Measurements from ENCODE around the gene GSPT1.
A peak's percentile ranks its signal among the peaks of the same experiment; 100 is the strongest.
"Not testable (repeated sequence)": the region's sequence is repeated elsewhere in the genome, so short reads cannot be mapped to it uniquely, and the experiment has no call there.

The GSPT1 gene

DNA sequence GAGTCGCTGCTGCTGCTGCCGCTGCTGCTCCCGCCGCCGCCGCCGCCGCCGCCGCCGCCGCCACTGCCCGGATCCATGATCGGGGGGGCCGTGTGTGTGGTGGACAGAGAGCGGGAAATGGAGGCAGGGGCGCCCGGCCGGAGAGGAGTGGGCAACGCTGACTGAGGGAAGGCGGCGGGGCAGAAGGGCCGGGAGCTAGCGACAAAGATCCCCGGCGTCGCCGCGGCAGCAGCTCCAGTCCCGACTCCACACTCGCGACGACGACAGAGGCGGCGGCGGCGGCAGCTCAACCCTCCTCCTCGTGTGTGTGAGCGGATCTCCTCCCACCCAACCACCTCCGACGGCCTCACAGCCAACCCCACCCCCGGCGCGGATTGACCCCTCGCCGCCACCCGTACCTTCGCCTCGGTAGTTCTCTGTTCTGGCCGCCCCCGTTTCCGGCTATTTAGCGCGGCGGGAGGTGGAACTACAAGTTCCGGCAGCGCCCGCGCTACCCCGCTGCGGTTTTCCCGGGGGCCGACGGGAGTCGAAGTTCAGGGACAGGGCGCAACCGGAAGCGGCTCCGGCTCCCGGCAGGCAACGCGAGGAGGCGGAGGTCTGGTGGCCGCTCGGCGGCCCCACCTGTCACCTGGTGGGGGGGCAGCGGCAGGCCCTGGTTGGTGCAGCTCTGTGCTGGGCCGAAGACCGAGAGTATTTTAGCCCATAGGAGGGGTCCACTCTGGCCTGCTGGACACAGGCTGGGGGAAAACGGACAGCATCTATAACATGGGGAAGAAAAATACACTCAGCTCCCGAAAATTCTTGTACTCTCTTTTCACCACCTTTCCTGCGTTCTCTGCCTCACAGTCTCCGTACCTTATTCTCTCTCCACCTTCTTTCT is at the start of gene GSPT1:
GSPT1 (minus strand) TSS at position 313 of the 880 bp plus-strand sequence; CDS start at position 77, 236 bp downstream.
- DNase-seq (ENCODE audit: low read depth) = peak; percentile 97

DNA sequence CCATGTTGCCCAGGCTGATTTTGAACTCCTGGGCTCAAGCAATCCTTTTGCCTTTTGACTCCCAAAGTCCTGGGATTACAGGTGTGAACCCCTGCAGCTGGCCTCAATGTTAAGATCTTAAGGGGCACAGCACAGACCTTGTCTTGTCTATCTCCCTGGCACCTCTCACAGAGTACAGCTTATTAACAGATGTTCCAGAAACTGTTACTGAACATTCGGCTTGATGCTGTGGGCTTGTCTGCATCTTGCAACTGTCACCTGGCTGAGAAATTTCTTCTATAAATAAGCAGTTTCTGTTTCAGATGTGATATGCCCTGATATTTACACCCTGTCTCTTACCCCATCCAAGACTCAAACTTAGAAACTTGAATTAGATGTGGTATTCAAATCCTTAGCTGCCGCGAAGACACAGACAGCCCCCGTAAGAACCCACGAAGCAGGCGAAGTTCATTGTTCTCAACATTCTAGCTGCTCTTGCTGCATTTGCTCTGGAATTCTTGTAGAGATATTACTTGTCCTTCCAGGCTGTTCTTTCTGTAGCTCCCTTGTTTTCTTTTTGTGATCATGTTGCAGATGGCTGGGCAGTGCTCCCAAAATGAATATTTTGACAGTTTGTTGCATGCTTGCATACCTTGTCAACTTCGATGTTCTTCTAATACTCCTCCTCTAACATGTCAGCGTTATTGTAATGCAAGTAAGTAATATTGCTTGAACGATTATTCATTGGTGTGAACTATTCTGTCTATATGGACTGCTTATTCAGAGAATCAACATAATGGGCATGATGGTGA is 49.2 kb upstream of the GSPT1 start, which contains the start of gene TNFRSF17:
TNFRSF17 (plus strand) TSS at position 450 of the 791 bp plus-strand sequence; CDS start at position 565, 115 bp downstream.
- DNase-seq (ENCODE audit: low read depth) = no peak

- no peak for DNase-seq (ENCODE audit: low read depth)
These were observed 48.0 kb upstream of the GSPT1 start for GRCh38 chr16:11963706-11964105.

DNA sequence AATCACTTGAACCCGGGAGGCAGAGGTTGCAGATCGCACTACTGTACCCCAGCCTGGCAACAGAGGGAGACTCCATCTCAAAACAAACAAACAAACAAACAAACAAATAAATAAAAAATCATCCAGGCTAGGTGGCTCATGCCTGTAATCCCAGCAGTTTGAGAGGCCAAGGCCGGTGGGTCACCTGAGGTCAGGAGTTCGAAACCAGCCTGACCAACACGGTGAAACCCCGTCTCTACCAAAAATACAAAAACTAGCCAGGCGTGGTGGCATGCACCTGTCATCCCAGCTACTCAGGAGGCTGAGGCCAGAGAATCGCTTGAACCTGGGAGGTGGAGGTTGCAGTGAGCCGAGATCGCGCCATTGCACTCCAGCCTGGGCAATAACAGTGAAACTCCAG is 47.2 kb upstream of the GSPT1 start:
- DNase-seq (ENCODE audit: low read depth) = not testable (repeated sequence)

- not testable (repeated sequence) for DNase-seq (ENCODE audit: low read depth)
These were observed 46.7 kb upstream of the GSPT1 start for GRCh38 chr16:11962457-11962856.

GRCh38 chr16:11957591-11958395 is 42.0 kb upstream of the GSPT1 start:
- DNase-seq (ENCODE audit: low read depth) = no peak

GRCh38 chr16:11956558-11956957 is 40.8 kb upstream of the GSPT1 start:
- DNase-seq (ENCODE audit: low read depth) = no peak

- no peak for DNase-seq (ENCODE audit: low read depth)
These were observed 40.0 kb upstream of the GSPT1 start for GRCh38 chr16:11955713-11956123.

GRCh38 chr16:11953576-11953975 is 37.8 kb upstream of the GSPT1 start:
- DNase-seq (ENCODE audit: low read depth) = not testable (repeated sequence)

GRCh38 chr16:11950388-11950787 is 34.6 kb upstream of the GSPT1 start:
- no peak for DNase-seq (ENCODE audit: low read depth)

DNA sequence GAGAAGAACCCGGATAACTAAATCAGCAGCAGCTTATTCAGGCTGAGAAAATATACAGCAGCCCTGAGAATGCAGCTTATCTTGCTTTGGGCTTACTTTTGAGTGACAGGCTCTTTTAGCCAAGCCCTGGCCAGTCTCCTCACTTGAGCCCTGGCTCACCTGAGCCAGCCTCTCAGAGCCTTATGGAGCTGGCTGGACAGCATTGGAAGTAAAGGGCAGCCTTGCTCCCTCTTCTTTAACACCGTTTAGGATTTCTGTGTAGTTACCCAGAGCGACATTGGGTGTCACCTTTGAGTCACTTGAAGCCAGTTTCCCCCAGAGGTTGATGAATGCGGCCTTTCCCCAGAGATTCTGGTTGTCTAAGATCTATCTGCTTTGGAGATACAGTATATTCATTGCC is 33.8 kb upstream of the GSPT1 start:
- DNase-seq (ENCODE audit: low read depth) = no peak

- DNase-seq (ENCODE audit: low read depth) = no peak
These were observed 33.1 kb upstream of the GSPT1 start for GRCh38 chr16:11948819-11949218.

DNA sequence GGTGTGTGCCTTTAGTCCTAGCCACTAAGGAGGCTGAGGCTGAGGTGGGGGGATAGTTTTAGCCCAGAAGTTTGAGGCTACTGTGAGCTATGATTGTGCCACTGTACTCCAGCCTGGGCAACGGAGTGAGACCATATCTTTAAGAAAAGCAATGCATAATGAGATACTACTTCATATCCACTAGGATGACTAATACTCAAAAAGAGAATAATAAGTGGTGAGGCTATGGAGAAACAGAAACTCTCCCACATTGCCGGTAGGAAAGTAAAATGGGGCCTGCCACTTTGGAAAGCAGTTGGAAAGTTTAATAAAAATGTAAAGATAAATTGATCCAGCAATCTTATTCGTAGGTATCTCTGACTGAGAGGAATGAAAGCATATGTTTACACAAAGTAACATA is 30.7 kb upstream of the GSPT1 start:
- no peak for DNase-seq (ENCODE audit: low read depth)

- DNase-seq (ENCODE audit: low read depth) = not testable (repeated sequence)
These were observed 26.2 kb upstream of the GSPT1 start, which contains the start of gene NPIPB2 for GRCh38 chr16:11941945-11942344. TSS of gene NPIPB2 (minus strand) at chr16:11942045. CDS start at chr16:11942045, 0 bp downstream.

- not testable (repeated sequence) for DNase-seq (ENCODE audit: low read depth)
These were observed 11.6 kb upstream of the GSPT1 start for GRCh38 chr16:11927350-11927749.

GRCh38 chr16:11924046-11924445 is 8.3 kb upstream of the GSPT1 start:
- not testable (repeated sequence) for DNase-seq (ENCODE audit: low read depth)

DNA sequence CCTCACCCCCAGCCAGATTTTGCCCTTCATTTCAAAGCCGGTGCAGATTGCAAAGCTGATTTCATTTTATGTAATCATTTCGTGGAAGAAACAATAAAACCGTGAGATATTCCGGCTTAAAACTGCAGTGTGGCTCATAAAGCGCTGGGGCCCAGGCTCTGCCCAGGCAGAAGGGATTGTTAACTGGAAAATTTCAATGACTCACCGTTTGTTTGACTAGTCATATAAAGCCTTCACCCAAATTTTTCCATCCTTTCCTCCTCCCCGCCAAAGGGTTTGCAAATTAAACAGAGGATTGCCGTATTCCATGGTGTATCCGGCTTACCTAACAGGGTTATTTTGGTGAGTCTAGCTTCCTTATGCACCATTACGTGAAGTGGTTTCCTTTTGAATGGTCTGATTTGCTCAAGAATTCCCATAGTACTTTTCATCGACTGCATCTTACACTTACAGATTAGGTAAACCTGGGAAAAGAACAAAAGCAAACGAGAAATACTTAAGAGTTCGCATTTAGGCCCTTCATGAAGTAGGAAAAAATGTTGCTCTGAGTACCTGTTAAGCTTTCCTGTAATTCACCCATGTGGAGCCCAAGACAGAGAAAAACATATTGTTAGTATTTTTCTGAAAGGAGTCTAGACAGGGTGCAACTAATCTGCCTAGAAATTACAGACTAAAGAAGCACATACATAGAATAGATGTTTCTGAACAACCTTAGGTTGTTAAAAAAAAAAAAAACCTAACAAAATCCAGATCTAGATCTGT is 949 bp upstream of the GSPT1 start:
- DNase-seq (ENCODE audit: low read depth) = no peak

- no peak for DNase-seq (ENCODE audit: low read depth)
These were observed 577 bp downstream of the GSPT1 start for GRCh38 chr16:11915114-11915643.

DNA sequence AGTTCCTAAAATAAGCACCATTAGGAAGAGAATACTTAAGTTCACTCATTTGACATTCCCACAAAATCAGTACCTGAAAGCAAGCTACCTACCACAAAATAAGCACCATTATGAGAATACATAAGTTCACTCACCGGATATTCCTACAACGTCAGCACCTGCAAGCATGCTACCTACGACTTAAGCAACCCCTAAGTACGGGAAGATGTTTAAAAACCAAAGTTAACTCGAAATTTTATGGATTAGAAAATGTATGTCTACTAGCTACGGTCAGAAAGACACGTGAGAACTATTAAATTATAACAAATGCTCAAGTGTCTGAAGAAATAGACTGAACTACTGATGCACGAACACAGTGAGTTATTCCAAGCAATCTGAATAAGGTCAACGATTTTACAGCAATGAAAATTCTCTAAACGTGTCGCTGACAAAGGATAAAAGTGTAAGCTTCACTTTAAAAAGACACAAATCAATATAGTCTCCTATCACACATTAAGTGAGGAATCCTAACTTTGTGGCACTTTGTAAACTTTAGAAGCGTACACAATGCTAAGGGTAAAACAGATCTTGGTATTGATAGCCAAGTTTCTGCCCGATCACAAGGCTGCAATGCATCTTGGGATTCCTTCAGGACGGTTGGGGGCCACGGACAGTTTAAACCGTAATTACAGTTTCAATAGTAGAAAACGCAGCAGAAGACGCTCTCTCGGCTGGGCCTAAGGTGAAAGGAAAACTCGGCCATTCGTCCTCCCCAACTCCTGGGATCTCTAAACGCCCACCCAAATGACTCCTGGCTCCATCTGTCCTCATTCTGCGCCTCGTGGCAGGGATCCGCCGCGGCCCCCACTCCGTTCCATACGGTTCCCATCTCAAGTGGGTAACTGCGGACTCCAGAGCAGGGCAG is 1.3 kb downstream of the GSPT1 start:
- DNase-seq (ENCODE audit: low read depth) = no peak

All from activated T-cell treated with anti-CD3 and anti-CD28 coated beads for 1 hour (primary cell).